A549 (cell line): ENCODE results near the gene SNX17. TPM values are rescaled to one million over a fixed set of nuclear protein-coding genes. Genes with fewer than 3 reads are reported as not detected.

Experiments used
- ATAC-seq, 2 experiments: fragments of 200-7000 bp in 1 of 2; fragments of >200 bp in 1 of 2; cut with Nextera tagmentation in 1 of 2; cut with Tn5 transposase in 1 of 2; 3 replicates each; pipeline versions ENCODE4 v1.8.0 to v1.9.1; 2018 to 2020; ENCODE audit warnings: mild to moderate bottlenecking in 1 of 2, moderate library complexity in 1 of 2
- CTCF ChIA-PET: fragments of 300-600 bp; sonication (Branson Sonifier 250); formaldehyde crosslinking; extraction: SDS; loops from one replicate; lab custom pipeline; 2021; ENCODE audit warnings: antibody characterized with exemption, inconsistent platforms; lab: Yijun Ruan, JAX
- POLR2A ChIA-PET: fragments of 350-600 bp; formaldehyde crosslinking; extraction: SDS; loops from one replicate; lab custom pipeline; 2021; ENCODE audit warnings: antibody characterized with exemption, inconsistent platforms; lab: Yijun Ruan, JAX
- DNase-seq, 2 experiments: peaks; one replicate each; pipeline versions ENCODE4 v3.0.0 to v3.0.0-alpha.2; 2011 to 2016; ENCODE audit warnings: low read depth in 1 of 2, low spot score in 1 of 2
- FAIRE-seq: peaks from 2 replicates; lab custom pipeline; 2011; peaks lifted over from hg19 to GRCh38; lab: Jason Lieb, UNC
- H3K27ac ChIP-seq, 2 experiments: fragments of >200 bp; sonication (Bioruptor Twin); formaldehyde crosslinking; 3 replicates each; pipeline ENCODE4 v1.5.1; 2016 to 2017
- H3K4me1 ChIP-seq: fragments of >200 bp; sonication (Bioruptor Twin); formaldehyde crosslinking; 3 replicates; pipeline ENCODE4 v1.6.1; 2016
- H3K4me2 ChIP-seq: fragments of >200 bp; sonication (Bioruptor Twin); formaldehyde crosslinking; 3 replicates; pipeline ENCODE4 v1.6.1; 2016
- H3K4me3 ChIP-seq: fragments of >200 bp; sonication (Bioruptor Twin); formaldehyde crosslinking; 3 replicates; pipeline ENCODE4 v1.5.1; 2016
- H3K9me3 ChIP-seq: fragments of >200 bp; sonication (Bioruptor Twin); formaldehyde crosslinking; 3 replicates; pipeline ENCODE4 v1.6.1; 2016
- CBX2 ChIP-seq: fragments of 200-600 bp; sonication (generic); IDR thresholded peaks from 2 replicates; pipeline ENCODE4 v1.6.1; 2016; ENCODE audit warnings: low read depth, mild to moderate bottlenecking, borderline replicate concordance
- CBX8 ChIP-seq: fragments of 200-600 bp; sonication (generic); IDR thresholded peaks from 2 replicates; pipeline ENCODE4 v1.6.1; 2016
- EHMT2 ChIP-seq: fragments of 200-600 bp; sonication (generic); IDR thresholded peaks from 2 replicates; pipeline ENCODE4 v1.6.1; 2016; ENCODE audit warnings: antibody characterized with exemption, low read depth, mild to moderate bottlenecking, moderate library complexity
- EP300 ChIP-seq, 2 experiments: fragments of >200 bp; sonication (Bioruptor Twin); formaldehyde crosslinking; IDR thresholded peaks; 2 replicates in 1 of 2; 3 replicates in 1 of 2; pipeline ENCODE4 v1.6.1; 2016 to 2017
- ESRRA ChIP-seq: fragments of 150-350 bp; IDR thresholded peaks from 2 replicates; pipeline ENCODE4 v1.6.1; 2014; ENCODE audit warnings: mild to moderate bottlenecking, low read length, borderline replicate concordance
- FOSL2 ChIP-seq, 2 experiments: fragments of 450-650 bp in 1 of 2; fragments of >200 bp in 1 of 2; sonication (Bioruptor Twin) in 1 of 2; formaldehyde crosslinking; IDR thresholded peaks; 2 replicates each; pipeline versions ENCODE4 v1.5.0 to v1.6.1; 2016 to 2020; ENCODE audit warnings: mild to moderate bottlenecking in 1 of 2, moderate library complexity in 1 of 2
- FOXS1 ChIP-seq: fragments of 250-450 bp; sonication (Bioruptor Pico); IDR thresholded peaks from 2 replicates; pipeline ENCODE4 v1.5.0; 2020; ENCODE audit warnings: mild to moderate bottlenecking, moderate library complexity
- GATA3 ChIP-seq: IDR thresholded peaks from 2 replicates; pipeline ENCODE4 v1.6.1; 2012; ENCODE audit warnings: borderline replicate concordance
- HDAC2 ChIP-seq: fragments of 200-600 bp; sonication (generic); IDR thresholded peaks from 2 replicates; pipeline ENCODE4 v1.6.1; 2016
- HEYL ChIP-seq: fragments of 250-450 bp; sonication (Bioruptor Pico); IDR thresholded peaks from 2 replicates; pipeline ENCODE4 v1.8.0; 2021; ENCODE audit warnings: mild to moderate bottlenecking, moderate library complexity
- HMGXB4 ChIP-seq: fragments of 250-450 bp; sonication (Bioruptor Pico); IDR thresholded peaks from 2 replicates; pipeline ENCODE4 v1.5.0; 2021; ENCODE audit warnings: mild to moderate bottlenecking, moderate library complexity, borderline replicate concordance
- HOXB5 ChIP-seq: fragments of 250-450 bp; sonication (Bioruptor Pico); IDR thresholded peaks from 2 replicates; pipeline ENCODE4 v1.5.0; 2020; ENCODE audit warnings: mild to moderate bottlenecking, moderate library complexity
- JUN ChIP-seq, 2 experiments: fragments of >200 bp; sonication (Bioruptor Twin); formaldehyde crosslinking; IDR thresholded peaks; 2 replicates in 1 of 2; 3 replicates in 1 of 2; pipeline ENCODE4 v1.6.1; 2016 to 2017
- JUNB ChIP-seq: fragments of >200 bp; sonication (Bioruptor Twin); formaldehyde crosslinking; IDR thresholded peaks from 2 replicates; pipeline ENCODE4 v1.6.1; 2016
- KDM5A ChIP-seq: fragments of 200-600 bp; sonication (generic); IDR thresholded peaks from 2 replicates; pipeline ENCODE4 v1.6.1; 2016; ENCODE audit warnings: antibody characterized with exemption, mild to moderate bottlenecking
- MAZ ChIP-seq: fragments of 150-350 bp; IDR thresholded peaks from 2 replicates; pipeline ENCODE4 v1.6.1; 2014; ENCODE audit warnings: antibody characterized with exemption, low read depth, low read length, borderline replicate concordance
- NPAS2 ChIP-seq: fragments of 250-450 bp; sonication (Bioruptor Pico); IDR thresholded peaks from 2 replicates; pipeline ENCODE4 v1.8.0; 2022; ENCODE audit warnings: mild to moderate bottlenecking, moderate library complexity, borderline replicate concordance
- NR3C1 ChIP-seq: fragments of >200 bp; sonication (Bioruptor Twin); formaldehyde crosslinking; IDR thresholded peaks from 3 replicates; pipeline ENCODE4 v1.6.1; 2017
- PBX3 ChIP-seq: IDR thresholded peaks from 2 replicates; pipeline ENCODE4 v1.6.1; 2012
- PHF8 ChIP-seq: fragments of 200-600 bp; sonication (generic); IDR thresholded peaks from 2 replicates; pipeline ENCODE4 v1.6.1; 2016; ENCODE audit warnings: low read depth, mild to moderate bottlenecking, antibody characterized with exemption, moderate library complexity, borderline replicate concordance
- RARB ChIP-seq: fragments of 250-450 bp; sonication (Bioruptor Pico); IDR thresholded peaks from 2 replicates; pipeline ENCODE4 v1.8.0; 2021; ENCODE audit warnings: mild to moderate bottlenecking, moderate library complexity
- RNF2 ChIP-seq: fragments of 200-600 bp; sonication (generic); IDR thresholded peaks from 2 replicates; pipeline ENCODE4 v1.6.1; 2016; ENCODE audit warnings: low read depth, mild to moderate bottlenecking, antibody characterized with exemption, moderate library complexity, borderline replicate concordance
- SREBF2 ChIP-seq: fragments of 450-650 bp; IDR thresholded peaks from 2 replicates; pipeline ENCODE4 v1.6.1; 2014; ENCODE audit warnings: mild to moderate bottlenecking, moderate library complexity
- TP53 ChIP-seq: fragments of 250-450 bp; sonication (Bioruptor Pico); IDR thresholded peaks from 2 replicates; pipeline ENCODE4 v1.5.0; 2021; ENCODE audit warnings: mild to moderate bottlenecking, moderate library complexity
- ZC3H11A ChIP-seq: fragments of 450-650 bp; IDR thresholded peaks from 2 replicates; pipeline ENCODE4 v1.6.1; 2014; ENCODE audit warnings: antibody characterized with exemption, mild to moderate bottlenecking
- WGBS: methylation state at CpG from one replicate; pipeline ENCODE4 v1.1.6; 2017; ENCODE audit errors: missing lambda C conversion rate; 5-methylcytosine and 5-hydroxymethylcytosine counted together
- polyA plus RNA-seq, 4 experiments: library from polyadenylated mRNA; depleted of rRNA in 3 of 4; stranded (reverse); fragments of >200 nt; fragmentation: RNase III in 1 of 4; extraction: RNeasy Plus Mini Kit Qiagen cat#74134 plus additional on column Dnase treatment in 1 of 4; gene quantifications; 2 replicates in 3 of 4; 3 replicates in 1 of 4; pipeline ENCODE4 v1.2.3, GENCODE V29; 2011 to 2017
- TF ChIP-seq, protein P1 (sequence below): fragments of >200 bp; sonication (Bioruptor Twin); formaldehyde crosslinking; IDR thresholded peaks from 3 replicates; pipeline ENCODE4 v1.5.1; 2016
- TF ChIP-seq, protein P2 (sequence below): IDR thresholded peaks from 2 replicates; pipeline ENCODE4 v1.6.1; 2012

SNX17 gene
- polyA plus RNA-seq, 2 of the 4 experiments (the other 2 are of a cell fraction): 141 to 154 TPM

DNA sequence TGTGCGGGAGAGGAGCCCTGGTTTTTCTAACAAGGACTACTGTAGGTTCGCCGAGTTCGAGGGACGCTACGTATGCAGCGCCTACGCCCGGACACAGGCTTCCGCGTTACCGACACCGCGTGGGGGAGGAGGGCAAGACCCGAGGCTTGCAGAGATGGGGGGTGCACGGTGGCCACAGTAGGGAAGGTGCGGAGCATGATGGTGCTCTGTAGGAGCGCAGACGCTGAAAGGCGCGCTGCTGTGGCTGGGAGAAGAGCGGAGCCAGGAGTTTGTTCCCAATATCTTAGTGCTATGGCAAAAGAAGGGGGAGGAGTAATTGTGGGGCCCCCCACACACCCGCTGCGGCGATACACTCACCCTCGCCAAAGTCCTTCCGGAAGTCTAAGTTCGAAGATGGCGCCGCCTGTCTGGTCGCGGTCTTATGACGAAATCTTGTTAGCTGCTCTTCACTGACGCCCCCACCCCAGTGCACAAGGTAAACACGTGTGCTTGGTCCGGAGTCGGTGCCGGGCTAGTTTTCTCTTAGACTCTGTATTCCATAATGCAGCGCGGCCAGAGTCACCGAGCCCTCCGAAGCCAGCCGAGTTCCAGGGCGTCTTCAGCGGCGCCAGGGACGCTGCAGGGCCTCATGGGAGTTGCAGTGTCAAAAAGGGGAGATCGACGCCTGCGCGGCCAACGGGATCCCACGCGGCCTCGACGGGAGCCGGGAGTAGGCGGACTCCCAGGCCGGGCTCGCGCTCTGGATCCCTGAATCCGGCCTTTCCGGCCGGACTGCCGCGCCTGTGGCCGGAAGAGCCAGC is 13.8 kb upstream of the SNX17 start, which contains the start of gene GTF3C2 (continued):
- TF ChIP-seq TP53 (CRISPR knock-in tag): 0 out of 2 replicates have a peak, but pooled peaks have one; percentile 75
- no peak for TF ChIP-seq NR3C1
- no peak for TF ChIP-seq RARB (CRISPR knock-in tag)
- peak; percentile 78; the same call in 1 of the 2 replicates for TF ChIP-seq HOXB5 (CRISPR knock-in tag)
- TF ChIP-seq SREBF2: no peak
- no peak for TF ChIP-seq FOSL2 (IDR thresholded peaks at IDR 0.05)
- peak; percentile 25; the same call in 1 of the 2 replicates for TF ChIP-seq FOSL2 (CRISPR knock-in tag; IDR thresholded peaks at IDR 0.05)
- TF ChIP-seq CBX8: no peak
- peak; percentile 86 to 90; a peak in 4 of 5 replicates for TF ChIP-seq JUN (IDR thresholded peaks at IDR 0.05)
- TF ChIP-seq EHMT2: no peak
- no peak for TF ChIP-seq HMGXB4 (CRISPR knock-in tag)

GRCh38 chr2:27362678-27363420 is 7.6 kb upstream of the SNX17 start:
- 86% methylated on average over 4 of the region's 4 CpGs for WGBS
- no peak overlapping the region for H3K4me3 ChIP-seq
- TF ChIP-seq PHF8 (no peak), JUN (IDR thresholded peaks at IDR 0.05) (0 out of 5 replicates have a peak, but pooled peaks of 1 of the 2 experiments have one; percentile 43), MAZ (no peak), ZC3H11A (no peak)
- TF ChIP-seq, all 56 proteins: peak for 1
- no peaks in the 10 kb centered on the region for H3K9me3 ChIP-seq
- H3K27ac ChIP-seq: no peak overlapping the region
- CTCF ChIA-PET: interaction anchor here (0.8 to 3.3 kb wide), 4 partner anchors 11 to 266 kb away, joined by 3 to 13 read pairs (median 4); no protein-coding TSS in a partner anchor
- H3K4me1 ChIP-seq: peaks cover 7% of the 10 kb centered on the region; the same call in 2 of the 3 replicates
- DNase-seq: no peak
- H3K4me2 ChIP-seq: no peak overlapping the region
- no peak for FAIRE-seq
- POLR2A ChIA-PET: interaction anchor here (0.6 kb wide), 1 partner anchor 11 kb away, joined by 3 read pairs; no protein-coding TSS in a partner anchor
- no peak; a peak in 1 of 6 replicates for ATAC-seq

DNA sequence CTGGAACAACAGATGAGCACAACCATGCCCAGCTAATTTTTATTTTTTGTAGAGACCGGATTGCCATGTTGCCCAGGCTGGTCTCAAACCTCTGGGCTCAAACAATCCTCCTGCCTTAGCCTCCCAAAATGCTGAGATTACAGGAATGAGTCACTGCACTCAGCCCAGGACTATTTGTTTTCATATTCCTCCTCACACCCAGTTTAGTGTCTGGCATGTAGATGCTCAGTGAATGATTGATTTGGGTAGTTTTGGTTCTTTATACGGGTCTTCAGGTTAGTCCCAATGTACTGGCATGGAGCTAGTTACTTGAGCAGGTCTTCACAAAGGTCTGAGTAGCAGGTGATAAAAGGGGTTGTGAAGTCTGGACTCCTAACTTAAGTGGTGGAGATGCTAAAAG is 6.5 kb upstream of the SNX17 start:
- POLR2A ChIA-PET: interaction anchor here (0.5 kb wide), 1 partner anchor 31 kb away, joined by 3 read pairs; no protein-coding TSS in a partner anchor
- CTCF ChIA-PET: interaction anchor here (3.3 kb wide), 1 partner anchor 43 kb away, joined by 13 read pairs; no protein-coding TSS in a partner anchor
- Histone ChIP-seq H3K4me3 (no peak overlapping the region), H3K27ac (no peak overlapping the region), H3K4me1 (peaks cover 4% of the 10 kb centered on the region), H3K4me2 (no peak overlapping the region), H3K9me3 (no peaks in the 10 kb centered on the region)
- no peak for ATAC-seq
- no peak for FAIRE-seq
- no peak for DNase-seq
- 68% methylated on average over 2 of the region's 2 CpGs for WGBS
- TF ChIP-seq GATA3: no peak
- no peak for TF ChIP-seq HEYL (CRISPR knock-in tag)
- TF ChIP-seq, protein P1, sequence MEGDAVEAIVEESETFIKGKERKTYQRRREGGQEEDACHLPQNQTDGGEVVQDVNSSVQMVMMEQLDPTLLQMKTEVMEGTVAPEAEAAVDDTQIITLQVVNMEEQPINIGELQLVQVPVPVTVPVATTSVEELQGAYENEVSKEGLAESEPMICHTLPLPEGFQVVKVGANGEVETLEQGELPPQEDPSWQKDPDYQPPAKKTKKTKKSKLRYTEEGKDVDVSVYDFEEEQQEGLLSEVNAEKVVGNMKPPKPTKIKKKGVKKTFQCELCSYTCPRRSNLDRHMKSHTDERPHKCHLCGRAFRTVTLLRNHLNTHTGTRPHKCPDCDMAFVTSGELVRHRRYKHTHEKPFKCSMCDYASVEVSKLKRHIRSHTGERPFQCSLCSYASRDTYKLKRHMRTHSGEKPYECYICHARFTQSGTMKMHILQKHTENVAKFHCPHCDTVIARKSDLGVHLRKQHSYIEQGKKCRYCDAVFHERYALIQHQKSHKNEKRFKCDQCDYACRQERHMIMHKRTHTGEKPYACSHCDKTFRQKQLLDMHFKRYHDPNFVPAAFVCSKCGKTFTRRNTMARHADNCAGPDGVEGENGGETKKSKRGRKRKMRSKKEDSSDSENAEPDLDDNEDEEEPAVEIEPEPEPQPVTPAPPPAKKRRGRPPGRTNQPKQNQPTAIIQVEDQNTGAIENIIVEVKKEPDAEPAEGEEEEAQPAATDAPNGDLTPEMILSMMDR: no peak
- TF ChIP-seq KDM5A: no peak
- TF ChIP-seq EP300 (IDR thresholded peaks at IDR 0.05): no peak
- TF ChIP-seq JUN (IDR thresholded peaks at IDR 0.05): no peak
- TF ChIP-seq CBX8: no peak
- no peak for TF ChIP-seq JUNB
- no peak; the same call in 1 of the 2 replicates for TF ChIP-seq PBX3
- TF ChIP-seq, protein P2, sequence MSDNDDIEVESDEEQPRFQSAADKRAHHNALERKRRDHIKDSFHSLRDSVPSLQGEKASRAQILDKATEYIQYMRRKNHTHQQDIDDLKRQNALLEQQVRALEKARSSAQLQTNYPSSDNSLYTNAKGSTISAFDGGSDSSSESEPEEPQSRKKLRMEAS: no peak
- no peak for TF ChIP-seq CBX2
- TF ChIP-seq RNF2: no peak
- no peak for TF ChIP-seq HDAC2
- no peak for TF ChIP-seq ESRRA
- TF ChIP-seq NPAS2 (CRISPR knock-in tag): no peak
- TF ChIP-seq FOXS1: no peak
- TF ChIP-seq SREBF2: no peak
